GM12878 (cell line): Measurements from ENCODE around the gene NTRK3. TPM values are rescaled to one million over a fixed set of nuclear protein-coding genes. Genes with fewer than 3 reads are reported as not detected.

ENCODE experiments used
- ATAC-seq: fragments of 200-7000 bp; cut with Tn5 transposase; 3 replicates; pipeline ENCODE4 v1.9.1; 2020; ENCODE audit warnings: mild to moderate bottlenecking, moderate library complexity
- BruUV-seq: library from RNA; stranded (reverse); fragments of 400-500 nt; replicated peaks from 2 replicates; lab custom pipeline; 2021; lab: Mats Ljungman, UMichigan
- CTCF ChIA-PET: fragments of 300-600 bp; sonication (Branson Sonifier 250); formaldehyde crosslinking; extraction: SDS; loops from one replicate; lab custom pipeline; 2021; ENCODE audit warnings: inconsistent platforms; lab: Yijun Ruan, JAX
- POLR2A ChIA-PET: fragments of 350-600 bp; formaldehyde crosslinking; extraction: SDS; loops from one replicate; lab custom pipeline; 2021; ENCODE audit warnings: inconsistent platforms; lab: Charles Lee
- RAD21 ChIA-PET: fragments of 300-600 bp; sonication (Branson Sonifier 250); formaldehyde crosslinking; loops from one replicate; lab custom pipeline; 2023; ENCODE audit warnings: antibody characterized with exemption; ENCODE audit not compliant: unreplicated experiment; lab: Charles Lee
- SMC1A ChIA-PET: fragments of 300-600 bp; sonication (Branson Sonifier 250); formaldehyde crosslinking; loops from one replicate; lab custom pipeline; 2023; ENCODE audit not compliant: unreplicated experiment, uncharacterized antibody; lab: Charles Lee
- DNase-seq: peaks from one replicate; pipeline ENCODE4 v3.0.0-alpha.2; 2011; ENCODE audit warnings: low read depth, low spot score
- FAIRE-seq: peaks from 3 replicates; lab custom pipeline; 2011; peaks lifted over from hg19 to GRCh38; lab: Jason Lieb, UNC
- H2AFZ ChIP-seq: 2 replicates; pipeline ENCODE4 v1.6.0; 2011; ENCODE audit warnings: low read depth, low read length, control low read depth; ENCODE audit not compliant: control insufficient read depth
- H3K27ac ChIP-seq: 2 replicates; pipeline ENCODE4 v1.5.1; 2011; ENCODE audit warnings: control low read depth; ENCODE audit not compliant: control insufficient read depth, insufficient read depth
- H3K27me3 ChIP-seq, 2 experiments: replicated peaks in 1 of 2; 2 replicates each; pipeline versions ENCODE4 v1.6.0 to v1.6.1; 2011; ENCODE audit warnings: low read length in 1 of 2; ENCODE audit not compliant: control insufficient read depth in 2 of 2, insufficient read depth in 2 of 2
- H3K36me3 ChIP-seq, 2 experiments: 2 replicates each; pipeline ENCODE4 v1.5.1; 2011; ENCODE audit warnings: low read length in 1 of 2; ENCODE audit not compliant: control insufficient read depth in 2 of 2, insufficient read depth in 2 of 2
- H3K4me1 ChIP-seq: 2 replicates; pipeline ENCODE4 v1.6.1; 2011; ENCODE audit warnings: mild to moderate bottlenecking, low read length, moderate library complexity, mixed read lengths; ENCODE audit not compliant: control insufficient read depth, insufficient read depth
- H3K4me2 ChIP-seq: 2 replicates; pipeline ENCODE4 v1.6.0; 2011; ENCODE audit warnings: control low read depth; ENCODE audit not compliant: control insufficient read depth, insufficient read depth
- H3K4me3 ChIP-seq: fragments of 200-600 bp; sonication (generic); 2 replicates; pipeline ENCODE4 v1.5.1; 2016
- H3K79me2 ChIP-seq: 2 replicates; pipeline ENCODE4 v1.6.0; 2011; ENCODE audit warnings: low read length; ENCODE audit not compliant: control insufficient read depth, insufficient read depth
- H3K9ac ChIP-seq: 2 replicates; pipeline ENCODE4 v1.8.0; 2011; ENCODE audit warnings: low read length, control low read depth, mixed read lengths; ENCODE audit not compliant: control insufficient read depth, insufficient read depth
- H3K9me3 ChIP-seq: replicated peaks from 3 replicates; pipeline ENCODE4 v1.5.1; 2011; ENCODE audit warnings: mild to moderate bottlenecking, low read length; ENCODE audit not compliant: control insufficient read depth, insufficient read depth
- H4K20me1 ChIP-seq: 2 replicates; pipeline ENCODE4 v1.6.0; 2011; ENCODE audit not compliant: control insufficient read depth, insufficient read depth
- CBX3 ChIP-seq: fragments of 200-600 bp; sonication (generic); IDR thresholded peaks from 2 replicates; pipeline ENCODE4 v1.6.1; 2016; ENCODE audit warnings: low read depth, borderline replicate concordance
- E2F4 ChIP-seq: IDR thresholded peaks from 2 replicates; pipeline ENCODE4 v1.6.1; 2012; ENCODE audit warnings: low read depth, low read length, improper control_type of control experiment
- EGR1 ChIP-seq, 2 experiments: IDR thresholded peaks; 1 replicate in 1 of 2; 2 replicates in 1 of 2; pipeline ENCODE4 v1.6.1; 2011 to 2012; ENCODE audit warnings: low read depth in 2 of 2, low read length in 2 of 2, borderline replicate concordance in 1 of 2, mild to moderate bottlenecking in 1 of 2, moderate library complexity in 1 of 2
- IRF3 ChIP-seq: fragments of 450-650 bp; IDR thresholded peaks from 2 replicates; pipeline ENCODE4 v1.6.1; 2014; ENCODE audit warnings: mild to moderate bottlenecking
- IRF4 ChIP-seq: IDR thresholded peaks from 2 replicates; pipeline ENCODE4 v1.6.1; 2011; ENCODE audit warnings: low read depth, low read length
- JUND ChIP-seq: IDR thresholded peaks from 2 replicates; pipeline ENCODE4 v1.6.1; 2012; ENCODE audit warnings: low read depth, mild to moderate bottlenecking, low read length, improper control_type of control experiment, moderate library complexity
- KAT2A ChIP-seq: conservative IDR thresholded peaks from 2 replicates; pipeline ENCODE4 v1.6.1; 2011; ENCODE audit warnings: low read depth, low read length; ENCODE audit not compliant: control insufficient read depth
- KLF5 ChIP-seq: fragments of 450-650 bp; IDR thresholded peaks from 2 replicates; pipeline ENCODE4 v1.6.1; 2014; ENCODE audit warnings: mild to moderate bottlenecking; ENCODE audit not compliant: partially characterized antibody
- MYB ChIP-seq: fragments of 150-350 bp; IDR thresholded peaks from 2 replicates; pipeline ENCODE4 v1.6.1; 2014; ENCODE audit warnings: mild to moderate bottlenecking, low read depth, low read length, borderline replicate concordance
- NR2F1 ChIP-seq: fragments of 450-650 bp; conservative IDR thresholded peaks from 2 replicates; pipeline ENCODE4 v1.6.1; 2017; ENCODE audit warnings: mild to moderate bottlenecking
- TBL1XR1 ChIP-seq: IDR thresholded peaks from 2 replicates; pipeline ENCODE4 v1.6.1; 2012; ENCODE audit warnings: low read depth, low read length, improper control_type of control experiment
- ZNF384 ChIP-seq: IDR thresholded peaks from 2 replicates; pipeline ENCODE4 v1.6.1; 2012; ENCODE audit warnings: low read depth, mild to moderate bottlenecking, low read length, improper control_type of control experiment, borderline replicate concordance
- ZZZ3 ChIP-seq: IDR thresholded peaks from 2 replicates; pipeline ENCODE4 v1.6.1; 2011; ENCODE audit warnings: low read depth; ENCODE audit not compliant: control insufficient read depth, insufficient read length
- WGBS: methylation state at CpG from one replicate; pipeline ENCODE4 v1.1.6; 2016; ENCODE audit warnings: low lambda C conversion rate; ENCODE audit not compliant: insufficient replicate concordance, insufficient coverage; ENCODE audit errors: missing lambda C conversion rate; 5-methylcytosine and 5-hydroxymethylcytosine counted together
- in situ Hi-C: fragments of 300-500 bp; cut with MboI; formaldehyde crosslinking; loops from 9 replicates; pipeline ENCODE4 v1.14.3; 2018; ENCODE audit warnings: mixed read lengths
- intact Hi-C: fragments of 100-400 bp; cut with micrococcal nuclease; formaldehyde crosslinking; loops from one replicate; pipeline ENCODE4 v1.14.2; 2022; ENCODE audit not compliant: unreplicated experiment
- polyA plus RNA-seq, 11 experiments: library from polyadenylated mRNA; depleted of rRNA in 4 of 11; unstranded in 6 of 11; stranded (reverse) in 5 of 11; fragments of >200 nt; fragmentation: Nextera tagmentation in 4 of 11; fragmentation: Illumina TruSeq in 1 of 11; extraction: Ambion mirVana in 4 of 11; extraction: Trizol in 1 of 11; gene quantifications; 1 replicate in 1 of 11; 2 replicates in 10 of 11; pipeline versions ENCODE4 v1.2.1 to v1.2.3, GENCODE V29; 2011 to 2016; ENCODE audit warnings: inconsistent platforms in 2 of 11, missing spikeins in 2 of 11, low read depth in 1 of 11
- total RNA-seq, 4 experiments: library from RNA; depleted of rRNA in 3 of 4; stranded (reverse); fragments of >200 nt in 3 of 4; fragmentation: Illumina TruSeq in 1 of 4; extraction: Trizol in 1 of 4; gene quantifications; 2 replicates each; pipeline versions ENCODE4 v1.2.1 to v1.2.3, GENCODE V29; 2013 to 2021
- TF ChIP-seq, protein P1 (sequence below): IDR thresholded peaks from 2 replicates; pipeline ENCODE4 v1.6.1; 2011; ENCODE audit warnings: mild to moderate bottlenecking, low read depth, low read length, moderate library complexity; ENCODE audit not compliant: insufficient replicate concordance
- TF ChIP-seq, protein P2 (sequence below): fragments of 450-650 bp; formaldehyde crosslinking; IDR thresholded peaks from 2 replicates; pipeline ENCODE4 v1.5.0; 2022; ENCODE audit warnings: mild to moderate bottlenecking, missing genetic modification characterization

Gene NTRK3
- total and polyA plus RNA-seq, 10 of the 15 experiments (the other 5 are each of a cell fraction or from before 2014, with no cell fraction given) = not detected

- TF ChIP-seq EGR1 (IDR thresholded peaks at IDR 0.05; ENCODE audit: borderline replicate concordance in 1 of 2, low read depth in 2 of 2, low read length in 2 of 2) (no peak), TBL1XR1 (no peak), KLF5 (no peak)
These were observed 24.5 kb downstream of the NTRK3 start (continued) for GRCh38 chr15:88231909-88232644.

DNA sequence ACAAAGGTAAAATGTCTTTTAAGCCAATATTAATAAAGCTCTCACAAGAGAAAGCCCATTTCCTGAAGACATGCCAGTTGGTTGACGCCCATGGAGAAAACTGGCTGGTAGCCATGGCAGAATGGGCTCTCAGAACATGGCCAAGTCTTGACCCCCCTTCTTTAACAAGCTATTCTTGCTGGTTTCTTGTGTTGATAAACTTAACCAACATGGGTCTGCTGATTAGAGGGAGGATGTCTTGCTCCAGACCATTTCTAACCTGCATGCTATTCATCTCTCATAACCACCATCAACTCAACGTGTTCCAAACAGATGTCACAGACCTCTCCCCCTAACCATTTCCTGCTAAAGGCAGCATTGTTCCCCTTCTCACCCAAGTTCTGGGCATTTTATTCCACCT lies 25.7 kb downstream of the NTRK3 start:
- Histone ChIP-seq H2AFZ (no peak overlapping the region), H3K4me1 (no peaks in the 10 kb centered on the region), H3K27me3 (no peaks in the 10 kb centered on the region; a peak in 1 of 4 replicates), H3K9ac (no peak overlapping the region), H3K4me2 (no peak overlapping the region), H3K4me3 (no peak overlapping the region), H3K36me3 (no peaks in the 10 kb centered on the region), H3K79me2 (no peaks in the 10 kb centered on the region), H3K27ac (no peak overlapping the region), H3K9me3 (no peaks in the 10 kb centered on the region), H4K20me1 (no peaks in the 10 kb centered on the region)
- intact Hi-C loops = no loop called here
- WGBS = 3% methylated on average over 2 of the region's 2 CpGs
- in situ Hi-C loops = no loop called here
- ChIA-PET SMC1A (no interaction called here), POLR2A (no interaction called here), RAD21 (no interaction called here), CTCF (interaction anchor here (1.0 to 2.6 kb wide), 2 partner anchors 9 to 15 kb away, joined by 3 to 20 read pairs; no protein-coding TSS in a partner anchor)
- FAIRE-seq (no peak), ATAC-seq (no peak), DNase-seq (no peak)
- TF ChIP-seq IRF3 = no peak
- no peak for TF ChIP-seq MYB
- TF ChIP-seq, protein P1, sequence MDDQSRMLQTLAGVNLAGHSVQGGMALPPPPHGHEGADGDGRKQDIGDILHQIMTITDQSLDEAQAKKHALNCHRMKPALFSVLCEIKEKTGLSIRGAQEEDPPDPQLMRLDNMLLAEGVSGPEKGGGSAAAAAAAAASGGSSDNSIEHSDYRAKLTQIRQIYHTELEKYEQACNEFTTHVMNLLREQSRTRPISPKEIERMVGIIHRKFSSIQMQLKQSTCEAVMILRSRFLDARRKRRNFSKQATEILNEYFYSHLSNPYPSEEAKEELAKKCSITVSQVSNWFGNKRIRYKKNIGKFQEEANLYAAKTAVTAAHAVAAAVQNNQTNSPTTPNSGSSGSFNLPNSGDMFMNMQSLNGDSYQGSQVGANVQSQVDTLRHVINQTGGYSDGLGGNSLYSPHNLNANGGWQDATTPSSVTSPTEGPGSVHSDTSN = no peak
- TF ChIP-seq EGR1 (IDR thresholded peaks at IDR 0.05; ENCODE audit: borderline replicate concordance in 1 of 2, low read depth in 2 of 2, low read length in 2 of 2) = no peak
- TF ChIP-seq IRF4 = no peak
- TF ChIP-seq NR2F1 = no peak
- no peak for TF ChIP-seq E2F4
- no peak for TF ChIP-seq ZNF384
- TF ChIP-seq ZZZ3 = no peak
- no peak for TF ChIP-seq JUND
- no peak for TF ChIP-seq CBX3
- TF ChIP-seq KAT2A = no peak
- TF ChIP-seq, protein P2, sequence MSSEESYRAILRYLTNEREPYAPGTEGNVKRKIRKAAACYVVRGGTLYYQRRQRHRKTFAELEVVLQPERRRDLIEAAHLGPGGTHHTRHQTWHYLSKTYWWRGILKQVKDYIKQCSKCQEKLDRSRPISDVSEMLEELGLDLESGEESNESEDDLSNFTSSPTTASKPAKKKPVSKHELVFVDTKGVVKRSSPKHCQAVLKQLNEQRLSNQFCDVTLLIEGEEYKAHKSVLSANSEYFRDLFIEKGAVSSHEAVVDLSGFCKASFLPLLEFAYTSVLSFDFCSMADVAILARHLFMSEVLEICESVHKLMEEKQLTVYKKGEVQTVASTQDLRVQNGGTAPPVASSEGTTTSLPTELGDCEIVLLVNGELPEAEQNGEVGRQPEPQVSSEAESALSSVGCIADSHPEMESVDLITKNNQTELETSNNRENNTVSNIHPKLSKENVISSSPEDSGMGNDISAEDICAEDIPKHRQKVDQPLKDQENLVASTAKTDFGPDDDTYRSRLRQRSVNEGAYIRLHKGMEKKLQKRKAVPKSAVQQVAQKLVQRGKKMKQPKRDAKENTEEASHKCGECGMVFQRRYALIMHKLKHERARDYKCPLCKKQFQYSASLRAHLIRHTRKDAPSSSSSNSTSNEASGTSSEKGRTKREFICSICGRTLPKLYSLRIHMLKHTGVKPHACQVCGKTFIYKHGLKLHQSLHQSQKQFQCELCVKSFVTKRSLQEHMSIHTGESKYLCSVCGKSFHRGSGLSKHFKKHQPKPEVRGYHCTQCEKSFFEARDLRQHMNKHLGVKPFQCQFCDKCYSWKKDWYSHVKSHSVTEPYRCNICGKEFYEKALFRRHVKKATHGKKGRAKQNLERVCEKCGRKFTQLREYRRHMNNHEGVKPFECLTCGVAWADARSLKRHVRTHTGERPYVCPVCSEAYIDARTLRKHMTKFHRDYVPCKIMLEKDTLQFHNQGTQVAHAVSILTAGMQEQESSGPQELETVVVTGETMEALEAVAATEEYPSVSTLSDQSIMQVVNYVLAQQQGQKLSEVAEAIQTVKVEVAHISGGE = no peak
- BruUV-seq = no TSS peak
